C4-2B (cell line): Measurements from ENCODE around the gene BTBD6.

Source experiments
- ZFX ChIP-seq: fragments of 450-650 bp; IDR thresholded peaks from 2 replicates; pipeline ENCODE4 v1.6.1; 2017
- TF ChIP-seq, protein P1 (sequence below): fragments of 450-650 bp; conservative IDR thresholded peaks from 2 replicates; pipeline ENCODE4 v1.5.1; 2017; ENCODE audit warnings: mild to moderate bottlenecking

DNA sequence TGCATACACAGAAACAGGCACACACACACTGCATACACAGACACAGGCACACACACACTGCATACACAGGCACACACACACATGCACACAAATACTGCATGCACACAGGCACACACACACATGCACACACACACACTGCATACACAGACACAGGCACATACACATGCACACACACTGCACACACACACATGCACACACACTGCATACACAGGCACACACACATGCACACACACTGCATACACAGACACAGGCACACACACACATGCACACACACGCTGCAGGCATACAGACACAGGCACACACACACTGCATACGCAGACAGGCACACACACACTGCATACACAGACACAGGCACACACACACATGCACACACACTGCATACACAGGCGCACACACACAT, 32.7 kb upstream of the BTBD6 start:
- TF ChIP-seq, protein P1, sequence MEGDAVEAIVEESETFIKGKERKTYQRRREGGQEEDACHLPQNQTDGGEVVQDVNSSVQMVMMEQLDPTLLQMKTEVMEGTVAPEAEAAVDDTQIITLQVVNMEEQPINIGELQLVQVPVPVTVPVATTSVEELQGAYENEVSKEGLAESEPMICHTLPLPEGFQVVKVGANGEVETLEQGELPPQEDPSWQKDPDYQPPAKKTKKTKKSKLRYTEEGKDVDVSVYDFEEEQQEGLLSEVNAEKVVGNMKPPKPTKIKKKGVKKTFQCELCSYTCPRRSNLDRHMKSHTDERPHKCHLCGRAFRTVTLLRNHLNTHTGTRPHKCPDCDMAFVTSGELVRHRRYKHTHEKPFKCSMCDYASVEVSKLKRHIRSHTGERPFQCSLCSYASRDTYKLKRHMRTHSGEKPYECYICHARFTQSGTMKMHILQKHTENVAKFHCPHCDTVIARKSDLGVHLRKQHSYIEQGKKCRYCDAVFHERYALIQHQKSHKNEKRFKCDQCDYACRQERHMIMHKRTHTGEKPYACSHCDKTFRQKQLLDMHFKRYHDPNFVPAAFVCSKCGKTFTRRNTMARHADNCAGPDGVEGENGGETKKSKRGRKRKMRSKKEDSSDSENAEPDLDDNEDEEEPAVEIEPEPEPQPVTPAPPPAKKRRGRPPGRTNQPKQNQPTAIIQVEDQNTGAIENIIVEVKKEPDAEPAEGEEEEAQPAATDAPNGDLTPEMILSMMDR = no peak
- TF ChIP-seq ZFX = no peak
